OCI-LY7 (cell line): ENCODE measurements around the gene ZNF821. TPM values are rescaled to one million over a fixed set of nuclear protein-coding genes. Genes with fewer than 3 reads are reported as not detected.
"Not testable (repeated sequence)": the region's sequence is repeated elsewhere in the genome, so short reads cannot be mapped to it uniquely, and the experiment has no call there.

Source experiments
- BruUV-seq: library from RNA; stranded (reverse); fragments of 400-500 nt; replicated peaks from 2 replicates; lab custom pipeline; 2021; lab: Mats Ljungman, UMichigan
- CTCF ChIA-PET: fragments of 300-600 bp; sonication (Branson Sonifier 250); formaldehyde crosslinking; loops from one replicate; lab custom pipeline; 2022; ENCODE audit warnings: antibody characterized with exemption; ENCODE audit not compliant: unreplicated experiment; lab: Charles Lee
- POLR2A ChIA-PET: fragments of 300-600 bp; sonication (Branson Sonifier 250); formaldehyde crosslinking; loops from one replicate; lab custom pipeline; 2022; ENCODE audit warnings: antibody characterized with exemption; lab: Charles Lee
- DNase-seq: peaks from one replicate; pipeline ENCODE4 v3.0.0-alpha.2; 2015; ENCODE audit warnings: low spot score
- H2AFZ ChIP-seq: fragments of 200-600 bp; sonication (generic), shearing (Covaris generic); 2 replicates; pipeline ENCODE4 v1.6.1; 2014; ENCODE audit warnings: mild to moderate bottlenecking, antibody characterized with exemption, low read length, moderate library complexity
- H3K27ac ChIP-seq: fragments of 200-600 bp; sonication (generic); 2 replicates; pipeline ENCODE4 v1.5.1; 2014; ENCODE audit warnings: mixed run types, low read depth, mild to moderate bottlenecking, moderate library complexity, low read length, inconsistent platforms; ENCODE audit not compliant: poor library complexity, severe bottlenecking
- H3K36me3 ChIP-seq: fragments of 200-600 bp; sonication (generic); 2 replicates; pipeline ENCODE4 v1.6.1; 2014; ENCODE audit warnings: mild to moderate bottlenecking, antibody characterized with exemption, low read length, moderate library complexity, mixed read lengths; ENCODE audit not compliant: insufficient read depth
- H3K4me1 ChIP-seq: fragments of 200-600 bp; sonication (generic); 2 replicates; pipeline ENCODE4 v1.5.1; 2014; ENCODE audit warnings: mild to moderate bottlenecking, low read length; ENCODE audit not compliant: insufficient read depth, poor library complexity, severe bottlenecking
- H3K4me2 ChIP-seq: fragments of 200-600 bp; sonication (generic); 2 replicates; pipeline ENCODE4 v1.6.1; 2014; ENCODE audit warnings: mild to moderate bottlenecking, low read length
- H3K4me3 ChIP-seq: fragments of 200-600 bp; sonication (generic); 2 replicates; pipeline ENCODE4 v1.5.1; 2014; ENCODE audit warnings: mild to moderate bottlenecking, low read depth, low read length; ENCODE audit not compliant: poor library complexity, severe bottlenecking
- H3K79me2 ChIP-seq: fragments of 200-600 bp; sonication (generic); 2 replicates; pipeline ENCODE4 v1.6.1; 2016; ENCODE audit warnings: low read depth, mild to moderate bottlenecking, low read length, moderate library complexity, mixed read lengths; ENCODE audit not compliant: insufficient read depth
- H3K9me2 ChIP-seq: fragments of 200-600 bp; sonication (generic); 2 replicates; pipeline ENCODE4 v1.6.1; 2016; ENCODE audit warnings: mild to moderate bottlenecking, low read length, mixed read lengths; ENCODE audit not compliant: insufficient read depth
- H3K9me3 ChIP-seq: fragments of 200-600 bp; sonication (generic); 2 replicates; pipeline ENCODE4 v1.6.1; 2014; ENCODE audit warnings: mild to moderate bottlenecking, mixed run types, low read length, mixed read lengths
- H4K20me1 ChIP-seq: fragments of 200-600 bp; sonication (generic); 2 replicates; pipeline ENCODE4 v1.6.1; 2014; ENCODE audit warnings: mild to moderate bottlenecking, antibody characterized with exemption, low read length, moderate library complexity, mixed read lengths; ENCODE audit not compliant: insufficient read depth
- EZH2phosphoT487 ChIP-seq: fragments of 200-600 bp; sonication (generic); IDR thresholded peaks from 2 replicates; pipeline ENCODE4 v1.6.1; 2018; ENCODE audit warnings: low read depth, borderline replicate concordance, mild to moderate bottlenecking, mixed run types, antibody characterized with exemption, low read length, moderate library complexity, mixed read lengths
- intact Hi-C: fragments of 100-400 bp; cut with micrococcal nuclease; formaldehyde crosslinking; loops from one replicate; pipeline ENCODE4 v1.10.0; 2022; ENCODE audit not compliant: unreplicated experiment
- total RNA-seq, 2 experiments: library from RNA; depleted of rRNA in 1 of 2; stranded (reverse); fragments of >200 nt in 1 of 2; shearing (Covaris generic) in 1 of 2; gene quantifications; 2 replicates each; pipeline ENCODE4 v1.2.3, GENCODE V29; 2014 to 2022
- TF ChIP-seq, protein P1 (sequence below): fragments of 200-600 bp; sonication (generic); conservative IDR thresholded peaks from 2 replicates; pipeline ENCODE4 v1.5.1; 2014; ENCODE audit warnings: mild to moderate bottlenecking, antibody characterized with exemption, low read length, moderate library complexity, mixed read lengths

Gene ZNF821
- total RNA-seq, 2 experiments from 2014 or later: 14.6 to 17.8 TPM

- H3K79me2 ChIP-seq: no peaks in the 10 kb centered on the region
- H2AFZ ChIP-seq: no peak overlapping the region
Observed at GRCh38 chr16:71870818-71871217, 13.2 kb downstream of the ZNF821 start.

GRCh38 chr16:71869089-71869488 is 14.9 kb downstream of the ZNF821 start:
- Histone ChIP-seq H3K4me1 (no peaks in the 10 kb centered on the region), H3K4me2 (no peak overlapping the region), H3K27ac (no peak overlapping the region), H4K20me1 (no peaks in the 10 kb centered on the region), H3K4me3 (no peak overlapping the region), H3K9me3 (no peaks in the 10 kb centered on the region), H3K9me2 (no peaks in the 10 kb centered on the region), H3K79me2 (no peaks in the 10 kb centered on the region), H2AFZ (no peak overlapping the region), H3K36me3 (peaks cover 1% of the 10 kb centered on the region; the same call in 1 of the 2 replicates)
- DNase-seq: no peak
- intact Hi-C loops: no loop called here
- TF ChIP-seq, protein P1, sequence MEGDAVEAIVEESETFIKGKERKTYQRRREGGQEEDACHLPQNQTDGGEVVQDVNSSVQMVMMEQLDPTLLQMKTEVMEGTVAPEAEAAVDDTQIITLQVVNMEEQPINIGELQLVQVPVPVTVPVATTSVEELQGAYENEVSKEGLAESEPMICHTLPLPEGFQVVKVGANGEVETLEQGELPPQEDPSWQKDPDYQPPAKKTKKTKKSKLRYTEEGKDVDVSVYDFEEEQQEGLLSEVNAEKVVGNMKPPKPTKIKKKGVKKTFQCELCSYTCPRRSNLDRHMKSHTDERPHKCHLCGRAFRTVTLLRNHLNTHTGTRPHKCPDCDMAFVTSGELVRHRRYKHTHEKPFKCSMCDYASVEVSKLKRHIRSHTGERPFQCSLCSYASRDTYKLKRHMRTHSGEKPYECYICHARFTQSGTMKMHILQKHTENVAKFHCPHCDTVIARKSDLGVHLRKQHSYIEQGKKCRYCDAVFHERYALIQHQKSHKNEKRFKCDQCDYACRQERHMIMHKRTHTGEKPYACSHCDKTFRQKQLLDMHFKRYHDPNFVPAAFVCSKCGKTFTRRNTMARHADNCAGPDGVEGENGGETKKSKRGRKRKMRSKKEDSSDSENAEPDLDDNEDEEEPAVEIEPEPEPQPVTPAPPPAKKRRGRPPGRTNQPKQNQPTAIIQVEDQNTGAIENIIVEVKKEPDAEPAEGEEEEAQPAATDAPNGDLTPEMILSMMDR: no peak
- TF ChIP-seq EZH2phosphoT487: no peak
- ChIA-PET CTCF (interaction anchor here (0.5 kb wide), 1 partner anchor 134 kb away, joined by 5 read pairs; no protein-coding TSS in a partner anchor), POLR2A (no interaction called here)
- no TSS peak for BruUV-seq

More at GRCh38 chr16:71870818-71871217, 13.2 kb downstream of the ZNF821 start:
- no peaks in the 10 kb centered on the region for H3K4me1 ChIP-seq
- no peak overlapping the region for H3K4me2 ChIP-seq
- CTCF ChIA-PET: no interaction called here
- no peak for DNase-seq
- TF ChIP-seq EZH2phosphoT487: no peak
- TF ChIP-seq, protein P1: no peak
- H3K4me3 ChIP-seq: no peak overlapping the region
- no peak overlapping the region for H3K27ac ChIP-seq
- POLR2A ChIA-PET: interaction anchor here (0.8 kb wide), 1 partner anchor 13 kb away, joined by 3 read pairs; the partner anchor contains the start of gene ZNF821
- H3K9me2 ChIP-seq: no peaks in the 10 kb centered on the region
- BruUV-seq: no TSS peak
- intact Hi-C loops: no loop called here
- H3K9me3 ChIP-seq: no peaks in the 10 kb centered on the region
- no peaks in the 10 kb centered on the region; the same call in 1 of the 2 replicates for H3K36me3 ChIP-seq
- no peaks in the 10 kb centered on the region for H4K20me1 ChIP-seq

DNA sequence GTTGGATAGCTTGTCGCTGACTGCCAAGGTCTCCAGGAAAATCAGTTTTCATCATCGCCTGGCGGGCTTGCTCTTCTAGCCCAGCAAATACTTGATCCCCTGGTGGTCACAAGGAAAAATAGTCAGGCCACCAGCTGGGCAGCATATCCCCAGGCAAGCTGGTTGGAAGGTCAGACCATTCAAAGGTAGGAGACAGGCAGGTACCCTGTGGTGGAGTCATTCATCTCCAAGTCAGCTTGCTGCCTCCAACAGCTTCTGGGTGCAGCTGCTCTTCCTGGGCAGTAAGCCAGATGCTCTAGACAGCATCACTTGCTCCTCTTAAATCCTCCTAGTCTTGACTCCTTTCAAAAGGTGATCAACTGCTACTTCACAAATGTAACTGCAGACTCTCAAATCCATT is 16.0 kb downstream of the ZNF821 start:
- peaks cover 8% of the 10 kb centered on the region; the same call in 1 of the 2 replicates for H3K36me3 ChIP-seq
- H3K4me1 ChIP-seq: no peaks in the 10 kb centered on the region
- no peak overlapping the region for H2AFZ ChIP-seq
- H4K20me1 ChIP-seq: no peaks in the 10 kb centered on the region
- no peaks in the 10 kb centered on the region for H3K79me2 ChIP-seq
- H3K27ac ChIP-seq: no peak overlapping the region
- H3K9me3 ChIP-seq: no peaks in the 10 kb centered on the region
- H3K4me2 ChIP-seq: no peak overlapping the region
- TF ChIP-seq, protein P1: no peak
- TF ChIP-seq EZH2phosphoT487: no peak
- ChIA-PET POLR2A (interaction anchor here (1.0 kb wide), 1 partner anchor 11 kb away, joined by 3 read pairs; no protein-coding TSS in a partner anchor), CTCF (no interaction called here)
- no peaks in the 10 kb centered on the region for H3K9me2 ChIP-seq
- H3K4me3 ChIP-seq: no peak overlapping the region
- BruUV-seq: no TSS peak
- intact Hi-C loops: no loop called here
- DNase-seq: no peak

- H3K27ac ChIP-seq, H2AFZ ChIP-seq, CTCF ChIA-PET, H3K79me2 ChIP-seq, H3K9me2 ChIP-seq, H3K36me3 ChIP-seq, DNase-seq, H3K4me2 ChIP-seq, BruUV-seq, intact Hi-C loops, H3K4me1 ChIP-seq, H3K9me3 ChIP-seq, H3K4me3 ChIP-seq, H4K20me1 ChIP-seq: not testable (repeated sequence)
- POLR2A ChIA-PET: interaction anchor here (1.0 kb wide), 1 partner anchor 12 kb away, joined by 3 read pairs; no protein-coding TSS in a partner anchor
Observed at GRCh38 chr16:71867175-71867574, 16.8 kb downstream of the ZNF821 start.
